Right atrium auricular region (tissue), 2 donors: ENCODE measurements around the gene TXNL4B. TPM values are rescaled to one million over a fixed set of nuclear protein-coding genes. Genes with fewer than 3 reads are reported as not detected.

Experiments used
- DNase-seq: peaks from one replicate; pipeline ENCODE4 v3.0.0-alpha.2; 2019; ENCODE audit warnings: low spot score
- H3K27ac ChIP-seq, 2 donors: fragments of 200-600 bp; sonication (generic); 1 replicate in 1 of 2; 2 replicates in 1 of 2; pipeline ENCODE4 v1.5.1; 2016 to 2019
- H3K27me3 ChIP-seq, 2 donors: fragments of 200-600 bp; sonication (generic); one replicate each; pipeline versions ENCODE4 v1.5.1 to v1.6.0; 2017 to 2019
- H3K36me3 ChIP-seq: fragments of 200-600 bp; sonication (generic); one replicate; pipeline ENCODE4 v1.5.1; 2016
- H3K4me1 ChIP-seq, 2 donors: fragments of 200-600 bp; sonication (generic); one replicate each; pipeline versions ENCODE4 v1.5.1 to v1.6.0; 2017 to 2019
- H3K4me3 ChIP-seq, 2 donors: fragments of 200-600 bp; sonication (generic); 1 replicate in 1 of 2; 2 replicates in 1 of 2; pipeline ENCODE4 v1.5.1; 2017 to 2019; ENCODE audit warnings: mild to moderate bottlenecking in 1 of 2, moderate library complexity in 1 of 2
- H3K9me3 ChIP-seq, 2 donors: fragments of 200-600 bp; sonication (generic); one replicate each; pipeline ENCODE4 v1.5.1; 2019
- CTCF ChIP-seq, 2 donors: fragments of 200-600 bp; sonication (generic); IDR thresholded peaks; one replicate each; pipeline ENCODE4 v1.5.1; 2019; ENCODE audit warnings: antibody characterized with exemption in 2 of 2
- total RNA-seq, 2 donors: library from RNA; depleted of rRNA; stranded (reverse); fragments of >200 nt; gene quantifications; one replicate each; pipeline ENCODE4 v1.1.0, GENCODE V29; 2016

Gene TXNL4B
- total RNA-seq, 2 donors from 2014 or later = 3.9 to 7.0 TPM

GRCh38 chr16:72051818-72052217 lies 41.6 kb downstream of the TXNL4B start:
- DNase-seq = no peak
- Histone ChIP-seq H3K27me3 (no peaks in the 10 kb centered on the region), H3K4me1 (no peaks in the 10 kb centered on the region), H3K4me3 (no peak overlapping the region), H3K36me3 (no peaks in the 10 kb centered on the region), H3K9me3 (peaks cover 0 to 5% of the 10 kb centered on the region in 2 donors), H3K27ac (no peak overlapping the region)
- TF ChIP-seq CTCF (IDR thresholded peaks at IDR 0.05) = no peak

- H3K4me1 ChIP-seq = no peaks in the 10 kb centered on the region
- no peak for DNase-seq
- H3K27ac ChIP-seq = no peak overlapping the region
- no peaks in the 10 kb centered on the region for H3K36me3 ChIP-seq
- H3K27me3 ChIP-seq = no peaks in the 10 kb centered on the region
- no peak for TF ChIP-seq CTCF (IDR thresholded peaks at IDR 0.05)
- no peak overlapping the region for H3K4me3 ChIP-seq
- H3K9me3 ChIP-seq = peaks cover 0 to 5% of the 10 kb centered on the region in 2 donors
These were observed 42.5 kb downstream of the TXNL4B start for GRCh38 chr16:72050769-72051464.

- no peaks in the 10 kb centered on the region for H3K4me1 ChIP-seq
- H3K36me3 ChIP-seq = peaks cover under 1% of the 10 kb centered on the region
- no peaks in the 10 kb centered on the region for H3K27me3 ChIP-seq
- no peak overlapping the region for H3K4me3 ChIP-seq
- DNase-seq = no peak
- no peak overlapping the region for H3K27ac ChIP-seq
- no peak for TF ChIP-seq CTCF (IDR thresholded peaks at IDR 0.05)
- H3K9me3 ChIP-seq = peaks cover 0 to 5% of the 10 kb centered on the region in 2 donors
These were observed 44.3 kb downstream of the TXNL4B start for GRCh38 chr16:72049110-72049509.

GRCh38 chr16:72044825-72045359 lies 48.5 kb downstream of the TXNL4B start:
- H3K27me3 ChIP-seq = no peaks in the 10 kb centered on the region
- no peak for TF ChIP-seq CTCF (IDR thresholded peaks at IDR 0.05)
- H3K27ac ChIP-seq = no peak overlapping the region
- H3K4me1 ChIP-seq = no peaks in the 10 kb centered on the region
- peaks cover 22% of the 10 kb centered on the region for H3K36me3 ChIP-seq
- H3K9me3 ChIP-seq = peaks cover 0 to 5% of the 10 kb centered on the region in 2 donors
- no peak overlapping the region for H3K4me3 ChIP-seq
- DNase-seq = no peak

- peaks cover 22% of the 10 kb centered on the region for H3K36me3 ChIP-seq
- no peaks in the 10 kb centered on the region for H3K27me3 ChIP-seq
- DNase-seq = no peak
- H3K27ac ChIP-seq = no peak overlapping the region
- no peak for TF ChIP-seq CTCF (IDR thresholded peaks at IDR 0.05)
- no peaks in the 10 kb centered on the region for H3K4me1 ChIP-seq
- H3K4me3 ChIP-seq = no peak overlapping the region
- peaks cover 0 to 4% of the 10 kb centered on the region in 2 donors for H3K9me3 ChIP-seq
These were observed 49.1 kb downstream of the TXNL4B start for GRCh38 chr16:72044296-72044695.
